HG03520 (cell line): ENCODE data around the gene ACTRT2.

ENCODE experiments used
- ATAC-seq: cut with Tn5 transposase; IDR thresholded peaks from one replicate; pipeline ENCODE4 v1.9.1; 2021; ENCODE audit warnings: mild to moderate bottlenecking, moderate library complexity; ENCODE audit not compliant: unreplicated experiment

Gene ACTRT2

GRCh38 chr1:3050603-3051002 is 29.3 kb downstream of the ACTRT2 start:
- no peak for ATAC-seq

DNA sequence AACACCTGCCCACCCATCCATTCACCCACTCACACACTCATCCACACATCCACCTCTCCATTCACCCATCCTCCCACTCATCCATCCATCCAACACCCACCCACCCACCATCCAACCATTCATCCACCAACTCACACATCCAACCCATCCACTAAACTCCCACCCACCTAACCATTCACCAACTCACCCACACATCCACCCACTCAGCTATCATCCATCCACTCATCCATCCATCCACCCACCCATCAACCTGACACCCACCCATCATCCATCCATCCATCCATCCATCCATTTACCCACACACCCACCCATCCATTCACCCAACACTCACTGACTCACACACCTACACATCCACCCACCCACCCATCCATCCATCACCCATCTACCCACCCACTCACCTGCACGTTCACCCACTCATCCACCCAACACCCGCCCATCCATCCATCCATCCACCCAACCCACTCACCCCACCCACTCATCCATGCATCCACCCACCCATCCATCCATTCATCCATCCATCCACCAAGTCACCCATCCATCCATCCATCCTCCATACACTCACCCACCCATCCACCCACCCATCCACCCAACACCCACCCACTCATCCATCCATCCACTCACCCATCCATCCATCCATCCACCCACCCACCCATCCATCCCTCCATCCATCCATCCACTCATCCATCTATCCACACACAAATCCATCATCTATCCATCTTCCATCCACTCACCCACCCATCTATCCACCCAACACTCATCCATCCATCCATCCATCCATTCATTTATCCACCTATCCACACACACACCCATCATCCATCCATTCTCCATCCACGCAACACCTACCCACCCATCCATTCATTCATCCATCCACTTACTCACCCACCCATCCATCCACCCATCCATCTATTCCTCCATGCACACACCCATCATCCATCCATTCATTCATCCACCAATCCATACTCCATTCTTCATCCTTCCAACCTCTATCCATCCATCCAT is 30.3 kb downstream of the ACTRT2 start:
- ATAC-seq = no peak

GRCh38 chr1:3052501-3052900 is 31.2 kb downstream of the ACTRT2 start:
- ATAC-seq = no peak

DNA sequence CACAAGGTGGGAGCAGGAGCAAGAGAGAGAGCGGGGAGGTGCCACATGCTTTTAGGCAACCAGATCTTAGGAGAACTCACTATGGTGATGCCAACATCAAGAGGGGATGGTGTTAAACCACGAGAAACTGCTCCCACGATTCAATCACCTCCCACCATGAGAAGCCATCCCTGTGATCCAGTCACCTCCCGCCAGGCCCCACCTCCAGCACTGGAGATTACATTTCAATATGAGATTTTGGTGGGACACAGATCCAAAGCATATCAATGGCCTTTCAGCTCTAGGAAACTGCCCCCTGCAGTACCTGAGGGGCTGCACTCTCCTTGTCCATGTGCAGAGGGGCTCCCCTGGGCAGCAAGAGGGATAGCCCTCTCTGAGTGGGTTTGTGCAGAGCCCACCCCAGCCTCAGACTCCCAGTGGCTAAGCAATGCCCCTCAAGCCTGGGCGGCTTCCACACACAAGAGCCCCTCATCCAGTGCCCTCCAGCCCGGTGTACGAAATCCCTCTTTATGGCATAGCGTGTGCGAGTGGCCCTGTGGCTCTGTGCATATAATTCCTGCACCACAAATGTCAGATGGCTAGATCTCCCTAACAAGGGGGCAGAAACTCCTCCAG is 32.2 kb downstream of the ACTRT2 start:
- no peak for ATAC-seq

- ATAC-seq = no peak
Measured at GRCh38 chr1:3053986-3054385, 32.7 kb downstream of the ACTRT2 start.

- ATAC-seq = no peak
Measured at GRCh38 chr1:3054474-3054873, 33.2 kb downstream of the ACTRT2 start.

DNA sequence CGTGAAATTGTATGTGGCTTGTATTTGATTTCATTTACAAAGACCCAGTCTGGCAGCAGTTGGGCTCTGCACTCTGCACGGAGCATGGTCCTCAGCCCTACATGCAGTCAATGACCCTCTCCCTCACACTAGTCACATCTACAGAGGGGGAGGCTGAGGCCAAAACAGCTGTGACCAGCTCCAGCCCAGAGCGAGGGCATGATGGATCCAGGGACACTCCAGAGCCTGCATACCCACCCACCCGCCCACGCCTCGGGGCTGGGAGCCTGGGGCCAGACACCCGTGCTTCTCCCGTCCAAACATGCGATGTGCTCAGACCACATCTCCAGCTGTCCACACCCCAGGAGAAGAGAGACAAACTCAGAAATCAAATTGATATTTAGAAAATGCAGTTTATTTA is 33.8 kb downstream of the ACTRT2 start:
- ATAC-seq = no peak

GRCh38 chr1:3056641-3057040 is 35.4 kb downstream of the ACTRT2 start:
- no peak for ATAC-seq

GRCh38 chr1:3058263-3059030 is 37.2 kb downstream of the ACTRT2 start:
- ATAC-seq = no peak

GRCh38 chr1:3060127-3060526 is 38.9 kb downstream of the ACTRT2 start:
- no peak for ATAC-seq

DNA sequence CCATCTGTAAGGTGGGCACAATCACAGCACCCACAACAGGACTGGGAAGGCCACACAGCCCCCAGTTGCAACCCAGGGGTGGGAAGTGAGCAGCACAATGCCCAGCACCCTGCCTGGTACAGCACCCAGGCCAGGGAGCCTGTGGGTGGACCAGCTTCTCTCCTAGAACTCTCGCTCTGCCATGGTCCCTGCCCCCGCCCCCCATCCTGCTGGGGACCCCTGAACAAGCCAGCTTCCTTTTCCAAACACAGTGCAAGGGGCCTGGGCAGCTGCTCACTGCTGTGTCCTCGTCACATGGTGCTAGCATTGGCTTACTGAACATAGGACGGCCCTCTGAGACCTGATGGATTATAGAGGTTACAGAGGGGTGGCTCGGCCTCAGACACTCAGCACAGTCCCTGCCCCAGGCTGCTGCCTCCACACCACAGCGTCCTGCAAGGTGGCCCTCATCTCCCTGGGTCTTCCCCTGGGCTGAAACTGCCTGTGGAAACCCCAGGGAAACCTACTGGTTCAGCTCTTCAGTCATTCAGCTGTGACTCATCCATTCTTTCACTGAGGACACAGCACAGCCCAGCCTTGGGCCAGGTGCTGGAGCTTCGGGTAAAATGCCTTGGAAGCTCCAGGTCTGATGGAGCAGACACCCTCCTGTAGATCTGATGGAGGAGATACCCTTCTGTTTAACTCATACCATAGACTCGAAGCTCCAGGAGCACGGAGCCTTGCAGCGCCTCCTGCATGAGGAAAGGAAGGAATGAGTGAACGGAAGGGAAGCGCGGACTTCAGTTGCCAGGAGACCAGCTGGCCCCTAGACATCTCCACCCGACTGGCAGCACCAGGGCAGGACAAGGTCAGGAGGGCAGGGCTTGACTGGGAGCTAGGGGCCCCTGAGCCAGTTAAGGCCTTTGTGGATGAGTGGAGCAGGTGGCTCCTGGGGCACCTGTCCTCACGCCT is 39.6 kb downstream of the ACTRT2 start:
- no peak for ATAC-seq

DNA sequence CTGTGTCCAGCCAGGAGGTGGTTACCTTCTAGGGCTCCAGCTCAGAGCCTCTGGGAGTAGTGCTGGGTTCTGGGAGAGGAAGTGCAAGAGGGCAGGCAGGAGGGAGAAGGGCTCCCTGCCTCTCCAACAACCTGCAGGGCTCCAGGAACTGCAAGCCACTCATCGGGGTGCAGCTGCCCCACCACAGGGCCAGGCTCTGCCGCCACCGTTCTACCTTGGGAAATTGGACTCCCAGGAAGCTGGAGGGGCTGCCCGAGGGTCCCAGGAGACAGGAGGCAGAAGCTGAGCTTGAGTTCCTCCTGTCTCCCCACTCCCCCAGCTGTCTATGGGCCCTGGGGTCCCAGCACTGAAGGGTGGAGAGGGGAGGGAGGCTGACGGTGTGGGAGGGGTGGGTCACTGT is 40.3 kb downstream of the ACTRT2 start:
- no peak for ATAC-seq

DNA sequence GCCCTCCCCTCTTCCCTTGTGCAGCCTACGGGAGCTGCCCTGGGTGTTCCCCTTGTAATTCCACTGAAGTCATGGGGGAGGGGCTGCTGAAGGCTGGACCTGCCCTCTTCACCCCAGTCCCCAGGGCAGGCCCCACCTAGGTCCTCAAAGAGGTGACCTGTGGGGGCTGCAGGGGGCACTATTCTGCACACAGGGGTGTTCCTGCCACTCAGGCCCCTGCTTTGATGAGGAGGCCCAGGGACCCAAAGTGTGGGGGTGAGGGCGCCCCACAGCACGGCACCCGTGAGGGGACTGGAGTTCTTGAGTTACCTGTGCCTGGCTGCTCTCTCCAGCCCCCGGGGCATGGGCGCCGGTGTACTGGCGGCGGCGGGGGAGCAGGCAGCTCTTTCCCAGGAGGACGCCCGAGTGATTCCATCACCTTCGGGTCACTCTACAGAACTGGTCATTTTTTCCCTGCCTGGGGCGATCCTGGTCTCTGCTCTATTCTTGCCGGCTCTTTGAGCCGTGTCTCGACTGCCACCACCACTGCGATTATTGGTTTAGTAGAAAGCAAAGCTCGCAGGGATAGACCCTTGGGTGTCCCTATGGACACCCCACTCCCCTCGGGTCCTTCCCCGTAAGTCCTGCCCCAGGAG is 40.8 kb downstream of the ACTRT2 start:
- no peak for ATAC-seq

- ATAC-seq = no peak
Measured at GRCh38 chr1:3062616-3063378, 41.5 kb downstream of the ACTRT2 start.

DNA sequence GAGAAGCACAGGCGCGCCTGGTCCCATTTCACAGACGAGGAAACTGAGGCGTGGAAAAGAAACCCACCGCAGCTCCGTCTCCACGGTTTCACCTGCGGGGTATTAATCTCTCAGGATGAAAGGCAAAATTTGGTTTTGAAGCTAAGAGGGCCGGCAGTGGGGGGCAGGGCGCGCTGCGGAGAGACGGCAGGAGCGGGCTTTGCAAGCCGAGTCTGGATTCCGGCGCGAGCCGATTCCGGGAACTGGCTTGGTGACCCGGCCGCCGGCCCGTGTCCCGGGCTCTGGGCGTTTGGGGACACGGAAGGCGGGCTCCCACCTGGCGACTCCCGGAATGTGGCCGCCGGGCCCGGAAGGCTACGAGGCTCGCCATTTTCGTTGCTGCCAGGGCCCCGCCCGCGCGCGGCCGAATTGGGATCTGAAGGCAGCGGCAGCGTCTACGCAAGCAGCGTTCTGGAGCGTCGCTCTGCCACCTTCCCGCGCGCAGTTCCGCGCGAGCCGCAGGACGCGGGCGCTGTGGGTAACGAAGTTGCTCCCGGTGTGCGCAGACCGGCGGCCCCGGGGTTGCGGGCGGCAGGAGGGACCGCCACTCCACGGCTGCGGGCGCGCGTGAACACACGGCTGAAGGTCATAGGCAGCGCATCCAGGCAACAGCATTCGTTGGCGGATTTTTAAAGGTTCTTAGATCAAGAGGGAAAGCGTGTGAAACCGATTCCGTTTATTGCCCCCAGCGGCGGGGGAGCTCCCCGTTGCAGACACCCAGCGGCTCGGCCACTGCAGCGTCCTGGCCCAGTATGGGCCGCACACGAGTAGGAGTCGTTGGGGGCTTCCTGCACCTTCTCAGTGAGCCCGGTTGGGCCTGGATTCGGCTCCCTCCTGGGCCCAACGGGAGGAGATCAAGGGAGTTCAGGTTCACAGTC is 42.4 kb downstream of the ACTRT2 start:
- no peak for ATAC-seq

DNA sequence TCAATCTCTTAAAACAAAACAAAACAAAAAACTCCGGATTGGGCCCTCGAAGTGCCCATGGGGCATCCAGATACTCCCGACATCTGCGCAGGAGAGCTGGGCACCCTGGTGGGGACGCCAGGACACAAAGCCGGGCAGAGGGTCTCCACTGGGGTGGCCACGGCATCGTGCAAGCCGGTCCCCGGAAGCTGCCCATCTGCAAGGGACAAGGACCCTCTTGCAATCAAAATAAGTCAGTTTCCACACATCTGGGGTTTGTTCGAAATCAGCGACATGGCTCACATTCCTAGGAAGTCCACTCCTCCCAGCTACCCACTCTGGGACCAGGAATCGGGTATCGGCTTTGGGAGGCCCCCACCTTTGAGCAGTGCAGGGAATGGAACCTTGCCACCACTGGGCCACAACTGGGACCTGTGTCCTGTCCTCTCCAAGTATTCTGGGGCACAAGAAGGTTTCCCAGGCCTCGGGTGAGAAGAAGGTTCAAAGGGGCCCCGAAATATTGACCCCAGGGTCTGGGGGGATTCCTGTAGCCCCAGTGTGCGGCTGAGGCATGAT is 43.1 kb downstream of the ACTRT2 start:
- no peak for ATAC-seq

- no peak for ATAC-seq
Measured at GRCh38 chr1:3064901-3065300, 43.6 kb downstream of the ACTRT2 start.

DNA sequence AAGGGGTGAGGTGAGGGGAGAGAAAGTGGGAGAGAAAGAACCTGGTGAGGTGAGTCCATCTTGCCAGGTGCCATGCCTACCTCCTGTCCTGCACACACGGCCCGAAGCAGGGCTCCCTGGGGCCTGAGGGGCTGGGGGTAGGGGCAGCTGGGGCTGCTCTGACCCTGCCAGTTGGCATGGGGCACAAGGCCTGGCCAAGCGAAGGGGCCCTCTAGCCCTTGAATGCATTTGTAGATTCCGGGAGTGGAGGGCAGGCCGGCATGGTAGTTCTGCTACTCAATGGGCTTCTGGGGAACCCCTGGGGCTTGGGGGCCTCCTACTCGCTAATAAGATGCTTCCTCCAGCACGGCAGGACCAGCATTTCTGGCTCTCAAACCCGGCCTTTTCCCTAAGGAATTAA is 44.1 kb downstream of the ACTRT2 start:
- no peak for ATAC-seq
